ENCODE results near the gene SHC3.

- TF ChIP-seq CTCF (IDR thresholded peaks at IDR 0.05) (no peak), EP300 (IDR thresholded peaks at IDR 0.05) (no peak), POLR2A (IDR thresholded peaks at IDR 0.05) (no peak)
Observed at GRCh38 chr9:89185980-89186379, 7.4 kb upstream of the SHC3 start.

Data from upper lobe of left lung (tissue), 4 donors.